HepG2 (cell line): ENCODE data around the gene BMPR1B. TPM values are rescaled to one million over a fixed set of nuclear protein-coding genes. Genes with fewer than 3 reads are reported as not detected.

Experiments
- ATAC-seq: fragments of 200-7000 bp; cut with Tn5 transposase; 3 replicates; pipeline ENCODE4 v1.9.1; 2020; ENCODE audit warnings: mild to moderate bottlenecking, moderate library complexity
- BruUV-seq: library from RNA; stranded (reverse); fragments of 400-500 nt; replicated peaks from 2 replicates; lab custom pipeline; 2021; lab: Mats Ljungman, UMichigan
- CTCF ChIA-PET: fragments of 300-600 bp; formaldehyde crosslinking; extraction: SDS; loops from one replicate; lab custom pipeline; 2021; ENCODE audit warnings: low total read pairs, inconsistent platforms, low intra/inter-chr PET ratio; lab: Yijun Ruan, JAX
- POLR2A ChIA-PET: fragments of 350-600 bp; sonication (Branson Sonifier 250); formaldehyde crosslinking; loops from one replicate; lab custom pipeline; 2020; ENCODE audit warnings: antibody characterized with exemption, inconsistent platforms; lab: Yijun Ruan, JAX
- DNase-seq: peaks from one replicate; pipeline ENCODE4 v3.0.0-alpha.2; 2015; ENCODE audit warnings: low spot score
- FAIRE-seq: peaks from 3 replicates; lab custom pipeline; 2011; peaks lifted over from hg19 to GRCh38; lab: Jason Lieb, UNC
- H2AFZ ChIP-seq: one replicate; pipeline ENCODE4 v1.6.1; 2011; ENCODE audit warnings: low read length, inconsistent platforms
- H3K27ac ChIP-seq: fragments of 300-600 bp; 3 replicates; pipeline ENCODE4 v1.8.0; 2011; ENCODE audit warnings: mixed run types, mild to moderate bottlenecking, mixed read lengths, low read length, inconsistent platforms; ENCODE audit not compliant: insufficient read depth; ENCODE audit errors: extremely low read length
- H3K27me3 ChIP-seq, 2 experiments: fragments of 200-600 bp in 1 of 2; 2 replicates in 1 of 2; 3 replicates in 1 of 2; pipeline versions ENCODE4 v1.6.0 to v1.8.0; 2011; ENCODE audit warnings: low read length in 2 of 2, mild to moderate bottlenecking in 2 of 2, moderate library complexity in 2 of 2, inconsistent platforms in 1 of 2; ENCODE audit not compliant: insufficient read depth in 2 of 2, control insufficient read depth in 1 of 2
- H3K36me3 ChIP-seq, 2 experiments: fragments of 200-600 bp in 1 of 2; replicated peaks in 1 of 2; 2 replicates in 1 of 2; 3 replicates in 1 of 2; pipeline versions ENCODE4 v1.5.1 to v1.8.0; 2011; ENCODE audit warnings: low read length in 2 of 2, inconsistent platforms in 1 of 2; ENCODE audit not compliant: insufficient read depth in 2 of 2, control insufficient read depth in 1 of 2
- H3K4me1 ChIP-seq: 2 replicates; pipeline ENCODE4 v1.5.1; 2012; ENCODE audit warnings: low read length, inconsistent platforms; ENCODE audit not compliant: insufficient read depth
- H3K4me2 ChIP-seq: 2 replicates; pipeline ENCODE4 v1.6.0; 2011; ENCODE audit warnings: low read depth, low read length, inconsistent platforms
- H3K4me3 ChIP-seq, 3 experiments: fragments of 200-600 bp in 1 of 3; sonication (generic), shearing (Covaris generic) in 1 of 3; replicated peaks in 1 of 3; 2 replicates each; pipeline ENCODE4 v1.5.1; 2011 to 2016; ENCODE audit warnings: low read length in 3 of 3, inconsistent platforms in 2 of 3, low read depth in 2 of 3, mild to moderate bottlenecking in 2 of 3, control low read depth in 1 of 3, mixed read lengths in 1 of 3; ENCODE audit not compliant: insufficient read depth in 1 of 3
- H3K79me2 ChIP-seq: one replicate; pipeline ENCODE4 v1.6.1; 2011; ENCODE audit warnings: low read length, inconsistent platforms; ENCODE audit not compliant: insufficient read depth
- H3K9ac ChIP-seq: 2 replicates; pipeline ENCODE4 v1.6.0; 2011; ENCODE audit warnings: mild to moderate bottlenecking, low read depth, low read length, inconsistent platforms; ENCODE audit not compliant: insufficient read depth
- H3K9me3 ChIP-seq: 2 replicates; pipeline ENCODE4 v1.5.1; 2012; ENCODE audit warnings: mild to moderate bottlenecking, low read length
- H4K20me1 ChIP-seq: 2 replicates; pipeline ENCODE4 v1.6.0; 2011; ENCODE audit warnings: inconsistent platforms, mild to moderate bottlenecking, low read length, moderate library complexity; ENCODE audit not compliant: insufficient read depth
- DZIP1 ChIP-seq: sonication (generic); formaldehyde crosslinking; IDR thresholded peaks from 2 replicates; pipeline ENCODE4 v1.5.0; 2020; ENCODE audit warnings: mild to moderate bottlenecking, missing genetic modification reagents
- HIVEP1 ChIP-seq: sonication (generic); formaldehyde crosslinking; IDR thresholded peaks from 2 replicates; pipeline ENCODE4 v1.4.0; 2020; ENCODE audit warnings: mild to moderate bottlenecking, missing genetic modification reagents
- HNF4A ChIP-seq: sonication (generic); formaldehyde crosslinking; IDR thresholded peaks from 2 replicates; pipeline ENCODE4 v1.4.0; 2020; ENCODE audit warnings: missing genetic modification reagents
- HOXA9 ChIP-seq: sonication (generic); formaldehyde crosslinking; IDR thresholded peaks from 2 replicates; pipeline ENCODE4 v1.8.1; 2022; ENCODE audit warnings: missing genetic modification reagents, mild to moderate bottlenecking, moderate library complexity, borderline replicate concordance
- NFYC ChIP-seq: IDR thresholded peaks from 2 replicates; pipeline ENCODE4 v1.6.1; 2016; ENCODE audit warnings: missing genetic modification reagents, missing compliant biosample characterization
- PCBP2 ChIP-seq: fragments of 200-400 bp; formaldehyde crosslinking; optimal IDR thresholded peaks from 2 replicates; pipeline ENCODE3; 2018; ENCODE audit warnings: low read length, low read depth; ENCODE audit not compliant: poor library complexity, severe bottlenecking
- SKI ChIP-seq: fragments of 450-650 bp; IDR thresholded peaks from one replicate; pipeline ENCODE4 v1.6.1; 2018; ENCODE audit warnings: mild to moderate bottlenecking; ENCODE audit not compliant: partially characterized antibody
- SMAD3 ChIP-seq: sonication (generic); formaldehyde crosslinking; IDR thresholded peaks from 2 replicates; pipeline ENCODE4 v1.4.0; 2020; ENCODE audit warnings: missing genetic modification reagents
- TGIF2 ChIP-seq: IDR thresholded peaks from 2 replicates; pipeline ENCODE4 v1.6.1; 2016; ENCODE audit warnings: control low read depth, missing compliant biosample characterization
- ZFP82 ChIP-seq: sonication (generic); formaldehyde crosslinking; IDR thresholded peaks from 2 replicates; pipeline ENCODE4 v1.5.1; 2020; ENCODE audit warnings: mild to moderate bottlenecking, missing genetic modification reagents, borderline replicate concordance
- ZNF281 ChIP-seq: sonication (generic); formaldehyde crosslinking; IDR thresholded peaks from 2 replicates; pipeline ENCODE4 v1.4.0; 2020; ENCODE audit warnings: missing genetic modification reagents, borderline replicate concordance
- ZNF547 ChIP-seq: sonication (generic); formaldehyde crosslinking; IDR thresholded peaks from 2 replicates; pipeline ENCODE4 v1.5.1; 2020; ENCODE audit warnings: mild to moderate bottlenecking, missing genetic modification reagents
- ZNF619 ChIP-seq: sonication (generic); formaldehyde crosslinking; IDR thresholded peaks from 2 replicates; pipeline ENCODE4 v1.4.0; 2020; ENCODE audit warnings: mild to moderate bottlenecking, missing genetic modification reagents
- ZNF672 ChIP-seq: sonication (generic); formaldehyde crosslinking; IDR thresholded peaks from 2 replicates; pipeline ENCODE4 v1.8.1; 2022; ENCODE audit warnings: missing genetic modification reagents
- ZNF879 ChIP-seq: sonication (generic); formaldehyde crosslinking; IDR thresholded peaks from 2 replicates; pipeline ENCODE4 v1.8.1; 2023; ENCODE audit warnings: missing genetic modification reagents
- ZSCAN21 ChIP-seq: sonication (generic); formaldehyde crosslinking; IDR thresholded peaks from 2 replicates; pipeline ENCODE4 v1.8.0; 2022; ENCODE audit warnings: mild to moderate bottlenecking, missing genetic modification reagents, moderate library complexity, borderline replicate concordance
- WGBS: methylation state at CpG from one replicate; pipeline ENCODE4 v1.1.6; 2017; ENCODE audit warnings: low lambda C conversion rate; 5-methylcytosine and 5-hydroxymethylcytosine counted together
- in situ Hi-C: cut with HindIII; loops from 2 replicates; pipeline ENCODE4 v1.10.0; 2017; ENCODE audit warnings: low pct_unique_long_range_greater_than_20kb; ENCODE audit not compliant: extremely low pct_ligation_motif_present
- intact Hi-C: fragments of 100-400 bp; cut with micrococcal nuclease; formaldehyde crosslinking; loops from one replicate; pipeline ENCODE4 v1.10.0; 2022; ENCODE audit not compliant: unreplicated experiment
- polyA plus RNA-seq, 8 experiments: library from polyadenylated mRNA; depleted of rRNA in 3 of 8; stranded (reverse) in 7 of 8; unstranded in 1 of 8; fragments of >200 nt; fragmentation: Illumina TruSeq in 4 of 8; extraction: Trizol in 4 of 8; gene quantifications; 2 replicates each; pipeline versions ENCODE4 v1.2.1 to v1.2.3, GENCODE V29; 2011 to 2016; ENCODE audit warnings: low read depth in 4 of 8, missing spikeins in 1 of 8, mixed read lengths in 1 of 8; ENCODE audit not compliant: insufficient read depth in 1 of 8
- total RNA-seq, 5 experiments: library from RNA; depleted of rRNA; stranded (reverse); fragments of >200 nt; fragmentation: Illumina TruSeq; extraction: Trizol; gene quantifications; 2 replicates each; pipeline ENCODE4 v1.2.3, GENCODE V29; 2016; ENCODE audit warnings: low read depth in 1 of 5
- TF ChIP-seq, protein P1 (sequence below): IDR thresholded peaks from 2 replicates; pipeline ENCODE4 v1.6.1; 2016; ENCODE audit warnings: missing compliant biosample characterization, missing genetic modification reagents, borderline replicate concordance
- TF ChIP-seq, protein P2 (sequence below): sonication (generic); formaldehyde crosslinking; IDR thresholded peaks from 2 replicates; pipeline ENCODE4 v1.5.0; 2020; ENCODE audit warnings: missing genetic modification reagents

The BMPR1B gene
- total and polyA plus RNA-seq, 2 of the 13 experiments (the other 11 are each of a cell fraction or from before 2014, with no cell fraction given), result 0.07 TPM; not detected in 1

- 17% methylated on average over 3 of the region's 3 CpGs for WGBS
Measured at GRCh38 chr4:94941706-94942105, 184.0 kb downstream of the BMPR1B start.

More at GRCh38 chr4:94941706-94942105, 184.0 kb downstream of the BMPR1B start:
- ATAC-seq (no peak), FAIRE-seq (no peak), DNase-seq (no peak)
- Histone ChIP-seq H3K9me3 (no peaks in the 10 kb centered on the region), H3K4me1 (no peaks in the 10 kb centered on the region), H3K79me2 (no peaks in the 10 kb centered on the region), H3K27ac (no peak overlapping the region), H3K27me3 (no peaks in the 10 kb centered on the region), H3K36me3 (no peaks in the 10 kb centered on the region), H2AFZ (no peak overlapping the region), H3K9ac (no peak overlapping the region), H3K4me3 (no peak overlapping the region), H4K20me1 (no peaks in the 10 kb centered on the region), H3K4me2 (no peak overlapping the region)
- BruUV-seq, result no TSS peak
- CTCF ChIA-PET, result no interaction called here
- POLR2A ChIA-PET, result no interaction called here
- in situ Hi-C loops (no loop called here), intact Hi-C loops (no loop called here)
- TF ChIP-seq, protein P1, sequence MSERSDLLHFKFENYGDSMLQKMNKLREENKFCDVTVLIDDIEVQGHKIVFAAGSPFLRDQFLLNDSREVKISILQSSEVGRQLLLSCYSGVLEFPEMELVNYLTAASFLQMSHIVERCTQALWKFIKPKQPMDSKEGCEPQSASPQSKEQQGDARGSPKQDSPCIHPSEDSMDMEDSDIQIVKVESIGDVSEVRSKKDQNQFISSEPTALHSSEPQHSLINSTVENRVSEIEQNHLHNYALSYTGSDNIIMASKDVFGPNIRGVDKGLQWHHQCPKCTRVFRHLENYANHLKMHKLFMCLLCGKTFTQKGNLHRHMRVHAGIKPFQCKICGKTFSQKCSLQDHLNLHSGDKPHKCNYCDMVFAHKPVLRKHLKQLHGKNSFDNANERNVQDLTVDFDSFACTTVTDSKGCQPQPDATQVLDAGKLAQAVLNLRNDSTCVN, result no peak
- no peak for TF ChIP-seq HNF4A (CRISPR knock-in tag)
- TF ChIP-seq HOXA9 (CRISPR knock-in tag), result no peak
- no peak for TF ChIP-seq SKI
- no peak for TF ChIP-seq ZSCAN21 (CRISPR knock-in tag)
- TF ChIP-seq ZNF879 (CRISPR knock-in tag), result no peak
- TF ChIP-seq DZIP1 (CRISPR knock-in tag), result no peak
- TF ChIP-seq, protein P2, sequence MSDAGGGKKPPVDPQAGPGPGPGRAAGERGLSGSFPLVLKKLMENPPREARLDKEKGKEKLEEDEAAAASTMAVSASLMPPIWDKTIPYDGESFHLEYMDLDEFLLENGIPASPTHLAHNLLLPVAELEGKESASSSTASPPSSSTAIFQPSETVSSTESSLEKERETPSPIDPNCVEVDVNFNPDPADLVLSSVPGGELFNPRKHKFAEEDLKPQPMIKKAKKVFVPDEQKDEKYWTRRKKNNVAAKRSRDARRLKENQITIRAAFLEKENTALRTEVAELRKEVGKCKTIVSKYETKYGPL, result no peak
- TF ChIP-seq PCBP2, result no peak
- TF ChIP-seq TGIF2, result no peak
- no peak for TF ChIP-seq ZNF547 (CRISPR knock-in tag)
- TF ChIP-seq ZFP82 (CRISPR knock-in tag), result no peak
- no peak for TF ChIP-seq ZNF281
- no peak for TF ChIP-seq NFYC (CRISPR knock-in tag)
- no peak for TF ChIP-seq HIVEP1 (CRISPR knock-in tag)
- no peak for TF ChIP-seq ZNF672 (CRISPR knock-in tag)
- TF ChIP-seq ZNF619, result no peak
- TF ChIP-seq SMAD3, result no peak
